ENCODE data around the gene ZNF438. TPM values are rescaled to one million over a fixed set of nuclear protein-coding genes. Genes with fewer than 3 reads are reported as not detected.

ZNF438 gene
- total RNA-seq, 1 donor from 2014 or later = 1.9 TPM

DNA sequence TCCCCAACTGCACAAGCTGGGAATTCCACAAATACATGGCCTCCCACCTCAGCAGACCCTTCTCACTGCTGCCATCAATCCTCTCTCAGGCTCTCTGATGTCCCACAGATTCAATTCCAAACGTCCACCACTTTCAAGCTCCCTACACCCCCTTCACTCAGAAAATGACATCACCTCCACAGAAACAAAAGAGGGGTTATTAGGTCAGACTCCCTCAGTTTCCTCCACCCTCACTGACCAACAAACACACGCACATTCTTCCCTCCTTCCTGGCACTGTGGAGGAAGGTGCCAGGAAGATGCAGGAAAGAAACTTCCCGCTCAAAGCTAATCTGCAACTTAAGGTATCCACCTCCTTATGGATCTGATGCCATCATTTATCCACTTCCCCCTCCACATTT, 18.3 kb downstream of the ZNF438 start:
- peak in 1 of 2 donors; percentile 57 for DNase-seq (ENCODE audit: low read depth in 2 of 2)

DNA sequence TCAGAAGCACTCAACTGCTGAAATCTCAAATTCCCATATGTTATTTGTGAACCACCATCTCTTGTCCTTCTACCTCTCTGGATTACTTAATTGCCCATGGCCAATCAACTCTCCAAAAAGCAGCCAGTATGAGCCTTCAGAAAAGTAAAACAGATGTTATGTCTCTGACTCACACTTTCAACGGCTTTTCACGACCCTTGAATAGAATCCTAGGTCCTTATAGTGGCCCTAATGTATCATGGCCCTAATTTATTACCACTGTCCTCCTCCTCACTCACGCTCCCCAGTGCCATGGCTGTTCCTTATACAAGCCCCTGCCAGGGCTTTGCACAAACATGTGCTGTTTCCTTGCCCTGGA, 20.0 kb downstream of the ZNF438 start:
- DNase-seq (ENCODE audit: low read depth in 2 of 2) = no peak

DNA sequence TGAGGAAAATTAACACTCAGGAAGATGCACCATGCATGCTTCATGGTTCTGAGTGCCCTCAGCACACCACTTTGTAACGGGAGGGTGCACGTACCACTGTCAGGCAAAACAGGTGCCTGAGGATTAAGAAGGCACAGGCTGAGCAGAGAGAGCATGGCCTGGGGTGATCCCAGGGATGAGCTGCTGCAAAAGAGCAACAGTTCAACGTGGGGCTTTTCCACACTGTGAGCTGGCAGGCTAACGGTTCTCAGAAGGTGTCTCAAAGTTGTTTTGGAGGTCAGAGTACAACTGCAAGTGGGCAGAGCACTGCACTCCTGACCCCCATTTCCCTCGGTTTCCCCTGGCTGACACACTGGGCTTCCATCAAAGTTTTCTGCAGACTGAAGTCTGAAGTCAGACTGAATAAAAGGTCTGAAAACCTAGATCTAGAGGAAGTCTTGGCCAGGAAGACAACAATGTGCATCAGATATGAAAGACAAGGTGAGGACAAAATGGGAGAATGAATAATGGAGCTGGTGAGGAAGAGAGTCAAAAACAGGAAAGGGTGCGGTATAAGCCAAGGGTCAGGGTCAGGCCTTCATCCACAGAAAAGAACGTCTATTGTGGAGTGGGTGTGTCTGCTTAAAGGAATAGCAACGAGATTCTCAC, 20.5 kb downstream of the ZNF438 start:
- peak in 1 of 2 donors; percentile 71 for DNase-seq (ENCODE audit: low read depth in 2 of 2)

DNA sequence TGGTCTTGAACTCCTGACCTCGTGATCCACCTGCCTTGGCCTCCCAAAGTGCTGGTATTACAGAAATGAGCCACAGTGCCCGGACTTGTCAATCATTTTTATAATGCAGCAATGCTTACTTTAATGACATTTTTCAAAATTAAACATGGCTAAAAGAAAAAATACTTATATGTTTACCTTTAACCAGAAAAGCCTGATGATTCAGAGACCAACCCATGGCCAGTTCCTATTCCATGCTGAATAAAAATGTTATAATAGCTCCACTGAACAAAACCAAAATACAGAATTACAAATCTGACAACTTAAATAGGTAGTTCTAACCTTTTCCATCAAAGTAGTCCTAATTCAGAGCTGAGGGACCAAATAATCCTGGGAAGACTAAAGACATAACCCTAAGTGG, 21.6 kb downstream of the ZNF438 start:
- DNase-seq (ENCODE audit: low read depth in 2 of 2) = no peak

DNA sequence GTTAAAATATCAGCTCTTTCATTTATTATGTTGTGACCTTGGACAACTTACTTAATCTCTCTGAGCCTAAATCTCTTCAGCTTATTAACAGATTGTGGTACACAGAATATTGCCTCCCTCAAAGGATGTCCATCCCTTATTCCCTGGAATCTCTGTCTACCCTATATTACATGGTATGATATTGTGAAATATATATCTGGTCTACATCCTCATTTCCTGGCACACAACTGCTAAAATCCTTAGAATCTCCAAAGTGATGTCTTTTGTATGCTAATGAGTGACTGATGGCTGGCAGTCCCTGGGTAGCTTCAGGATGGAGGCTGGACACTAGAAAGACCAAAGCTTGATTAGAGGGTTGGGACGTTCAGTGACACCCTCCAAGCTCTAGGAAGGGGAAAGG, 25.8 kb downstream of the ZNF438 start:
- DNase-seq (ENCODE audit: low read depth in 2 of 2) = no peak

DNA sequence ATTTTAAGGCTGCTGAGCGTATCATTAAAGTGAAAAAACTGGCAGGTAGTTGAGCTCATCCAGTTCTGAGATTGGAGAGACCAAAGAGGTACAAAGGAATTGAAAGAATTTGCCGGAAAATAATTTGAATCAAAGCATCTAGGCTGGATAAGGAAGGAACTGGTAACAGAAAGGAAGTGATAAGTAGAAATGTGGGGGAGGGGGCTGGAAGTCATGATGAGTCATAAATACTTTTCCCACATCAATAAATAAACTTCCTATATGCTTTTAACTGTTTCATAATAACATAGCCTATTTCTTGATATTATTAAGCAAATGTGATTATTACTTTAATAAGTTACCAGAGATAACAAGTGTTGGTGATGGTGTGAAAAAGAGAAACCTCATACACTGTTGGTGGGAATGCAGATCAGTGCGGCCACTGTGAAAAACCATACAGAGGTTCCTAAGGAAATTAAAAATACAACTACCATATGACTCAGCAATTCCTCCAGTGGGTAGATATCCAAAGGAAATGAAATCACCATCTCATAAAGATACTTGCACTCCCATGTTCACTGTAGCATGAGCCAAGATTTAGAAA, 27.0 kb downstream of the ZNF438 start:
- DNase-seq (ENCODE audit: low read depth in 2 of 2) = peak; percentile 49 to 93

GRCh38 chr10:31001740-31002139, 29.9 kb downstream of the ZNF438 start:
- DNase-seq (ENCODE audit: low read depth in 2 of 2) = no peak

- no peak for DNase-seq (ENCODE audit: low read depth in 2 of 2)
These were observed 30.8 kb downstream of the ZNF438 start for GRCh38 chr10:31000867-31001266.

DNA sequence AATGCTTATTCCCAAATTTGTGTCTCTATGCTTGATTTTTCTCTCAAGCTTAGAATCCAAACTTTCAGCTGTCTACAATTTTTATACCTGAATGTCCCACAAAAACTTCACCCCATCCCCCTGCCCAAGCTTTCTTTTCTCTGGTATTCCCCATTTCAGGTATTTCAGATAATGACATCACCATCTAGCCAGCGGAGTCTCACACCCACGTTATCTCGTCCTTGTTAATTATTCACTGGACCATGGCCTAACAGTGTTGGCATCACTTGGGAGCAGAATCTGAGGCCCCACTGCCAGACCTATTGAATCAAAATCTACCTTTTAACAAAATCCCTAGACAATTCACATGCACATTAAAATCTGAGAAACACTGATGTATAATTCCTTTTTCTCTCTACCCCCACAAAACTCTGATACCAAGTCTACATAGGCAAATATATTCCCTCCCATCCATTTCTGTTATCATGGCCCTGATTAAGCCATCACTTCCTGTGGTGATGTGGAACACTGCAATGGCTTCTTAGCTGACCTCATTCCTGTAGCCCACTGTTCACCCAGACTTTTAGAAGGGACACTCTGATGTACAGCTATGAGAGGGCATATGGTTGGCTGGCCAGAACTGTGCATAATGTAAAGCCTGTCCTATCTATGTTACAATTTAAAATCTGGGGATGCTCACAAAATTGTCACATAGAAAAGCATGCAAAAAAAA, 31.4 kb downstream of the ZNF438 start:
- no peak for DNase-seq (ENCODE audit: low read depth in 2 of 2)

DNA sequence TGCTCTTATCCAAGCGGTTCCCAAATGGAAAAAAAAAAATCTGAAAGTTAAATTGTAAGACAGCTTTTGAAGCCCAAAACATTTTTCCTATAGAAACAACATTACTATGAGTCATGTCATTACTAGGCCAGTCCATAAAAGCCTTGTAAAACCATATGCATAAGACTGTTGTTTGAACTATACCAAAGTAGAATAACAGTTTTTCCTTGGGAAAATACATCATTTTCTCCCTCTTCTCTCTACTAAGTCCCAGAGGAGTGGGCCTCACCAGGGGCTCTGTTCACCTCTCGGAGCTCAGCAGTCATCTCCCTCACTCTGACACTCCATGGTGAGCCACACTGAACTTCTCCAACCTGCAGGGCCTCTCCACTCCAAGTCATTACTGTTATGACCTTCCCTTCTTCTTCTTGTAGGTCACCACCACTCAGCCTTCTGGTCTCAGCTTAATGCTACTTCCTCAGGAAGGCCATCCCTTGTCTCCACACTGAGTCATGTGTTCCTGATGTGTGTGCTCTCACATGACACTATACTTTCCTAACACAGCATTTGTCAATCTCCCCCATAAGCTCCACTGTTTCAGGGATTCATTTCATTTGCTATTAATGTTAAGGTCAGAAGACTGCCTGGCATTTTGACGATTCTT, 32.5 kb downstream of the ZNF438 start:
- peak; percentile 79 to 91 for DNase-seq (ENCODE audit: low read depth in 2 of 2)

DNA sequence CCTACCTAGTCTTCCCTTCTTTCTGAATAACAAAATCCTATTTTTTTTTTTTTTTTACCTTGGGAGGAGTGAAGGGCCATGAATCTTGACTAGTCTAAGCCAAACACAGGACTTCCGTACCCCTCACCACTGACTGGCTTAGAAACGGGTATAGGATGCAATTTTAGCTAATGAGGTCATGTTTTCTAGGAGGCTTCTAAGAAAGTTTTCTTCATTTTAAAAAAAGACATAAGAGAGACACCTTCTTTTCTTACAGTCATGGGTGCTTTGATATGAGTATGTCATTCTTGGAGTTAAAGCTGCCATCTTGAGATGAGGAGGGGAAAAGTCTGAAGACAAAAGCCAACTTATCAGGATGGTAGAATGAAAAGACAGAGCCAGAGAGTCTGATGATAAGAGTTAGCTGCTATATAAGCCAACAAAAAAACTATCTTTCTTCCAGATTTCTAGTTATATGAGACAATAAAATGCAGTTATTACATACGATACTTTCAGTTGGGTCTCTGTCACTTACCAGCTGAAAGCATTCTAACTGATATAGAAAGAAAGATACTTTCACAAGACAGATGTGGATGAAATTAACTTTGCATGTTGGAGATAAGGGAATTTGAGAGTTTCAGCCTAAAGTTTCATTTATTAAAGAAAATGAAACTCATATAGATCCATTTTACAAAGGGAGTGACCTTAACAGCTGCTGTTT, 34.0 kb downstream of the ZNF438 start:
- DNase-seq (ENCODE audit: low read depth in 2 of 2) = no peak

GRCh38 chr10:30996481-30997005, 35.1 kb downstream of the ZNF438 start:
- DNase-seq (ENCODE audit: low read depth in 2 of 2) = no peak

DNA sequence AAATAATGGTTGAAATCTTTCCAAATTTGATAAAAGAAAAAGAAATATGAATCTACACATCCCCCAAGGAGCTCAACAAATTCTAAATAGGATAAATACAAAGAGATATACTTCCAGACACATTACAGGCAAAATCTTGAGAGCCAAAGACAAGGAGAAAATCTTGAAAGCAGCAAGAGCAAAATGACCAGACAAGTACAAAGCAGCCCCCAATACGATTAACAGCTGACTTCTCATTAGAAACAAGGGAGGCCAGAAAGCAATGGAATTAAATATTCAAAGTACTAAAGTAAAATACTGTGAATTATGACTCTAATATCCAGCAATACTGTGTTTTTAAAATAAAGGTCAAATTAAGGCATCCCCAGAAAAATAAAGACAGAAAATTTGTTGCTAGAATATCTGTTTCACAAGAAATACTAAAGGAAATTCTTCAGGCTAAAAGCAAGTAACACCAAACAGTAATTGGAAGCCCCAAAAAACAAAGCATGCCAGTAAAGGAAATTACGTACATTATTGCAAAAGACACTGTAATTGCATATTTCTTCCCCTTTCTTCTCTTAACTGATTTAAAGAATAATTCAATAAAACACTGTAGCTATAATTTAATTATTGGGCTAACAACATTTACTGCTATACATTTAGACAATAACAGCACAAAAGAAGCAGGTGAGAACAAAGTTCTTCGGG, 36.4 kb downstream of the ZNF438 start:
- DNase-seq (ENCODE audit: low read depth in 2 of 2) = no peak

GRCh38 chr10:30993155-30993554, 38.5 kb downstream of the ZNF438 start:
- DNase-seq (ENCODE audit: low read depth in 2 of 2) = no peak

GRCh38 chr10:30992681-30993080, 39.0 kb downstream of the ZNF438 start:
- no peak for DNase-seq (ENCODE audit: low read depth in 2 of 2)

DNA sequence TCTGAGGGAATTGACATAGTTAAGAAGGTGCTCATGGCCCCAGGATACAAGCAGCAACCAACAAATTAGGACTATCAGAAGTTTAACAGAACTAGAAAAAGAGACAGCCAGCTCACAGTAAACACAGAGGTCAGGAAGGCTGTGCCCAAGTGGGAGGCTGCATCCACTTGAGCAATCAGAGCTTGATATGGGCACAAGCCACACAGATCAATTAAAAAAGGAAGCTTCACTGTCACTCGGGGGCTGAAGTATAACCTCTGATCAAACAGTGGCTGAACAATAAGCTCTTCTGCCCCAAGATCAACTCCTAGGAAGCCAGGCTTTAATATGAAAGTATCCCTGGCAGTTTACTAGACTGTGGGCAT, 40.0 kb downstream of the ZNF438 start:
- no peak for DNase-seq (ENCODE audit: low read depth in 2 of 2)

DNA sequence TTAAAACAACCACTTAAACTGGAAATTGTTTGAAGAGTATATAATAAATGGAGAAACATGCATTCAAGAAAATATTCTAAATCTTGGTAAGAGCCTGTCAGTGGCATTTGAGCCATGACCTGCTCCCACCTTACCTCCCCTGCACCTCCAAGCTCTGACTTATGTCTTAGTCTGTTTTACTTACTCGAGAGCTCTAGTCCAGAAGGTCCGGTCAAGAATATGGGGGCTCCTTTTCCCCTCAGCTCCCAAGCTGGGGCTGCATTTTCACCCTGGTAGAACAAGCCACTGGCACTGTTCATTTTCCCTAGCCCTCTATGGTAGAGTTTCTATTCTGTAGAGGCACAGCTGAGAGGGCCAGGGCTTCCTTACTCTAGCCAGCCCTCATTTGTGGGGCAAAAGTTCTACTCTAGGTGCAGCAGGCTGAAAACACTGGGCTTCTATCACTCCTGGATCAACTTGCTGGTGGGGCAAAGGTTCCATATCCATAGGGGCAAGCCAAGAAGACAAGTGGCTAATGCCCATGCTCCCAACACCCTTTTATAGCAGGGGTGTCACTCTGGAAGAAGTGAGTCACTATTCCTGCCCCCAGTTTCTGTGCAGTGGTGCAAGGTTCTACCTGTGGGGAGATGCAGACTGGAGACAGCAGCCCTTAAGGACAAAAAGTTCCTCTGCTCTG, 40.6 kb downstream of the ZNF438 start:
- no peak for DNase-seq (ENCODE audit: low read depth in 2 of 2)

- DNase-seq (ENCODE audit: low read depth in 2 of 2) = no peak
These were observed 41.3 kb downstream of the ZNF438 start for GRCh38 chr10:30990351-30990750.

DNA sequence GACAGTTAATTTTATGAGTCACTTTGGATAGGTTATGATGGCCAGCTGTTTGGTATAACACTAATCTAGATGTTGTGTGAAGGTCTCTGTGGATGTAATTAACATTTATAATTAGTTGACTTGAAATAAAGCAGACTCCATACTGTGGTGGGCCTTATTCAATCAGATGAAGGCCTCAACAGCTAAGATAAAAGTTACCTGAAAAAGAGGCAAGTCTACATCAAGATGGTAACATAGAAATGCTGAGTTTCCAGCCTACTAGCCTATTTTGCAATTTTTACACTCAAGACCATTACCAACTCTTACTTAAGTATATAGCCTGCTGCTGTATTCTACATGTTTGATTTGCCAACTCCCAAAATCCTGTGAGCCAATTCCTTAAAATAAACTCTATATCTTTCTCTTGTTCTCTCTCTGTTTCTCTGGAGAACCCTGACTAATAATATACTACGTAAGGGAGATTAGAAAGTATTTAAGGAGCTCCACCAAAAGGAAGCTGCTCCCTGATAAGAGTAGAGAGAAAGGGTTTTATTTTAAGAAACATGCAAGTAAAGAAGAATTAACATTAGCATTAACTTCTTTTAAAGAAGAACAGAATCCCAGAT, 42.7 kb downstream of the ZNF438 start:
- no peak for DNase-seq (ENCODE audit: low read depth in 2 of 2)

- DNase-seq (ENCODE audit: low read depth in 2 of 2) = no peak
These were observed 44.2 kb downstream of the ZNF438 start for GRCh38 chr10:30987463-30987862.
